BE2C (cell line): Measurements from ENCODE around the gene TUB.

Experiments
- DNase-seq: peaks from one replicate; pipeline ENCODE4 v3.0.0-alpha.2; 2020
- H3K27me3 ChIP-seq: fragments of 250-450 bp; sonication (Bioruptor Pico); 2 replicates; pipeline ENCODE4 v1.5.1; 2020; ENCODE audit warnings: mild to moderate bottlenecking
- H3K36me3 ChIP-seq: fragments of 250-450 bp; sonication (Bioruptor Pico); 2 replicates; pipeline ENCODE4 v1.5.1; 2020; ENCODE audit warnings: mild to moderate bottlenecking
- H3K4me1 ChIP-seq: fragments of 250-450 bp; sonication (Bioruptor Pico); 2 replicates; pipeline ENCODE4 v1.5.1; 2020
- H3K4me3 ChIP-seq: 2 replicates; pipeline ENCODE4 v1.5.1; 2011; ENCODE audit warnings: low read depth, low read length
- H3K9me3 ChIP-seq: fragments of 250-450 bp; sonication (Bioruptor Pico); 2 replicates; pipeline ENCODE4 v1.5.1; 2020
- TF ChIP-seq, protein P1 (sequence below): IDR thresholded peaks from 2 replicates; pipeline ENCODE4 v1.5.1; 2012; ENCODE audit warnings: mild to moderate bottlenecking, low read depth, low read length

TUB gene

DNA sequence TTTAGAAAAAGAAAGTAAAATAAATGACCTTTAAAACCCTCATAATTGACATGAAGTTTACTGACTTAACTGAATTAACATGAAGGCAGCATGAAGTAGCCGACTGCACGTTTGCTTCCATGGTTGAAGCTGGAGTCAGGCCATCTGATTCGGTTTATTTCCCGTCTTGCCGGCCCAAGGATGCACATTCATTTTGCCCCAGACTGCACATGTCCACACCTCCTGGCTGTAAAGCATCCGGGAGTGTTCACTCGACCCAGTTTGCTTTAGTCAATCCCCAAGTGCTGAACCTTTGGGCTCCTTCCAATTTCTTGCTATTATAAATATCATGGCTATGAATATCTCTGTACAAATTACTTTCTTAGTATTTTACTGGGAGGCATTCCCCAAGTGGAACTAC, 17.7 kb upstream of the TUB start:
- Histone ChIP-seq H3K4me3 (no peak overlapping the region), H3K4me1 (peaks cover 13% of the 10 kb centered on the region), H3K27me3 (no peaks in the 10 kb centered on the region), H3K9me3 (no peaks in the 10 kb centered on the region), H3K36me3 (no peaks in the 10 kb centered on the region)
- TF ChIP-seq, protein P1, sequence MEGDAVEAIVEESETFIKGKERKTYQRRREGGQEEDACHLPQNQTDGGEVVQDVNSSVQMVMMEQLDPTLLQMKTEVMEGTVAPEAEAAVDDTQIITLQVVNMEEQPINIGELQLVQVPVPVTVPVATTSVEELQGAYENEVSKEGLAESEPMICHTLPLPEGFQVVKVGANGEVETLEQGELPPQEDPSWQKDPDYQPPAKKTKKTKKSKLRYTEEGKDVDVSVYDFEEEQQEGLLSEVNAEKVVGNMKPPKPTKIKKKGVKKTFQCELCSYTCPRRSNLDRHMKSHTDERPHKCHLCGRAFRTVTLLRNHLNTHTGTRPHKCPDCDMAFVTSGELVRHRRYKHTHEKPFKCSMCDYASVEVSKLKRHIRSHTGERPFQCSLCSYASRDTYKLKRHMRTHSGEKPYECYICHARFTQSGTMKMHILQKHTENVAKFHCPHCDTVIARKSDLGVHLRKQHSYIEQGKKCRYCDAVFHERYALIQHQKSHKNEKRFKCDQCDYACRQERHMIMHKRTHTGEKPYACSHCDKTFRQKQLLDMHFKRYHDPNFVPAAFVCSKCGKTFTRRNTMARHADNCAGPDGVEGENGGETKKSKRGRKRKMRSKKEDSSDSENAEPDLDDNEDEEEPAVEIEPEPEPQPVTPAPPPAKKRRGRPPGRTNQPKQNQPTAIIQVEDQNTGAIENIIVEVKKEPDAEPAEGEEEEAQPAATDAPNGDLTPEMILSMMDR, result no peak
- no peak for DNase-seq

- TF ChIP-seq, protein P1, result no peak
- H3K4me1 ChIP-seq, result peaks cover 22% of the 10 kb centered on the region
Measured at GRCh38 chr11:8065031-8065430, 16.0 kb upstream of the TUB start.

GRCh38 chr11:8066036-8066910, 14.7 kb upstream of the TUB start:
- TF ChIP-seq, protein P1, result no peak
- H3K36me3 ChIP-seq, result no peaks in the 10 kb centered on the region
- DNase-seq, result no peak
- H3K27me3 ChIP-seq, result no peaks in the 10 kb centered on the region
- H3K4me3 ChIP-seq, result no peak overlapping the region
- peaks cover 26% of the 10 kb centered on the region for H3K4me1 ChIP-seq
- H3K9me3 ChIP-seq, result no peaks in the 10 kb centered on the region

More at GRCh38 chr11:8065031-8065430, 16.0 kb upstream of the TUB start:
- no peaks in the 10 kb centered on the region for H3K9me3 ChIP-seq
- H3K27me3 ChIP-seq, result no peaks in the 10 kb centered on the region
- no peak for DNase-seq
- H3K4me3 ChIP-seq, result no peak overlapping the region
- no peaks in the 10 kb centered on the region for H3K36me3 ChIP-seq

DNA sequence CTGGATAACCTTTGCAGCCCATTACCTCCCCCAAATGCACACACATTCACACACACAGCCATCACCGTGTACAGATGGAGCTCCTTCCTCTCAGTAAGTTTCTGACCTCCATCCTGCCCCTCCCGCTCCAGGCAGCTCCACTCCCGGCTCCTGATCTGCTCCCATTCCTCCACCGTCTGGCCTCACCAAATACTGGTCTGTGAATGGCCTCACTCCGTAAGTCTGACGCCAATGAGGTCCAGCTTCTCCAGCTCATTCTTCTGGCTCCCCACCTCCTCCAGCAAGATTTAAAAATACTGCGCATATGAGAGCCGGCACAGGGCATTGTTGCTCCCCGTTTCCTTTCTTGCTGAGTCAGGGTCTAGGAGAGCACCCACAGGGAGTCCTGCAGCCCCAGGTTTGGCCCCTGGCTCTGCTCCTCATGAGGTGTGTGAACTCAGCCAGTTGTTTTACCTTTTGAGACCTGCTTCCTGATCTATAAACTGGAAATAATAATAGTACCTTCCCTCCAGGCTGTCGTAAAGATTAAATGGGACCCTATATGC, 14.0 kb upstream of the TUB start:
- TF ChIP-seq, protein P1, result no peak
- DNase-seq, result no peak
- Histone ChIP-seq H3K9me3 (no peaks in the 10 kb centered on the region), H3K36me3 (no peaks in the 10 kb centered on the region), H3K4me1 (peaks cover 26% of the 10 kb centered on the region), H3K4me3 (no peak overlapping the region), H3K27me3 (no peaks in the 10 kb centered on the region)

DNA sequence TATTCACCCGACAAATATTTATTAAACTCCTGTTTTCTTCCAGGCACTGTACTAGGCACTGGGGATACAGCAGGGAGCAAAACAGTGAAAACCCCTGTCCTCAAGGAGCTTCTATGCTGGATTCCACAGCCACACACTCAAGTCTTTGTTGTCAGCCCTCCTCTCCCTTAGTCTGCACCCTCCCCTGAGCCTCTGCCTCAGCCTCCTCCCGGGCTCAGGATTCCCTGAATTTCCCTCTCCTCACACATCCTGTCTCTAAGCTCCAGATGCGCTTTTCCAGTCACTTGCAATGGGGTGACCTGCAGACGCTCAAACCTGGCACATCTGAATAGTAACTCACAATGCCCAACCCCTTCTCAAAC, 13.5 kb upstream of the TUB start:
- Histone ChIP-seq H3K9me3 (no peaks in the 10 kb centered on the region), H3K4me1 (peaks cover 26% of the 10 kb centered on the region), H3K4me3 (no peak overlapping the region), H3K36me3 (no peaks in the 10 kb centered on the region), H3K27me3 (no peaks in the 10 kb centered on the region)
- no peak for DNase-seq
- TF ChIP-seq, protein P1, result no peak
